T-helper 1 cell treated with Interleukin-12 subunit alpha and Interleukin-12 subunit beta and Interleukin-4 antibody, amounts not matched to agents 30 μg/mL and 1 μg/mL, for 36 hours (primary cell): Measurements from ENCODE around the gene ABHD13.

ENCODE experiments used
- H3K27ac Mint-ChIP-seq: one replicate; pipeline ENCODE4 v1.8.0; 2021; ENCODE audit warnings: mild to moderate bottlenecking, mixed read lengths
- H3K27me3 Mint-ChIP-seq: one replicate; pipeline ENCODE4 v1.8.0; 2021; ENCODE audit warnings: low read depth, mixed read lengths
- H3K36me3 Mint-ChIP-seq: one replicate; pipeline ENCODE4 v1.8.0; 2021; ENCODE audit warnings: low read depth, mixed read lengths
- H3K4me1 Mint-ChIP-seq: one replicate; pipeline ENCODE4 v1.8.0; 2021; ENCODE audit warnings: low read depth, mixed read lengths
- H3K4me3 Mint-ChIP-seq: one replicate; pipeline ENCODE4 v1.8.0; 2021; ENCODE audit warnings: mild to moderate bottlenecking, moderate library complexity, mixed read lengths
- H3K9me3 Mint-ChIP-seq: one replicate; pipeline ENCODE4 v1.8.0; 2021; ENCODE audit warnings: mixed read lengths

Gene ABHD13

GRCh38 chr13:108218044-108218974, at the start of gene ABHD13:
Gene ABHD13 (plus strand): TSS chr13:108218392. CDS start chr13:108229219, 10,827 bp downstream.
- Mint-ChIP-seq H3K4me1 (peaks cover 39% of the 10 kb centered on the region), H3K4me3 (peak within 1 kb of the TSS; percentile 93)

GRCh38 chr13:108168929-108169328, 49.3 kb upstream of the ABHD13 start:
- Mint-ChIP-seq H3K4me3 (no peak overlapping the region), H3K4me1 (no peaks in the 10 kb centered on the region), H3K9me3 (peaks cover 11% of the 10 kb centered on the region), H3K27me3 (peaks cover 14% of the 10 kb centered on the region), H3K27ac (no peak overlapping the region), H3K36me3 (peaks cover 3% of the 10 kb centered on the region)

More at GRCh38 chr13:108218044-108218974, at the start of gene ABHD13:
- peaks cover 3% of the 10 kb centered on the region for H3K36me3 Mint-ChIP-seq
- peak within 1 kb of the TSS; percentile 96 for H3K27ac Mint-ChIP-seq
- H3K27me3 Mint-ChIP-seq: no peaks in the 10 kb centered on the region
- no peaks in the 10 kb centered on the region for H3K9me3 Mint-ChIP-seq

DNA sequence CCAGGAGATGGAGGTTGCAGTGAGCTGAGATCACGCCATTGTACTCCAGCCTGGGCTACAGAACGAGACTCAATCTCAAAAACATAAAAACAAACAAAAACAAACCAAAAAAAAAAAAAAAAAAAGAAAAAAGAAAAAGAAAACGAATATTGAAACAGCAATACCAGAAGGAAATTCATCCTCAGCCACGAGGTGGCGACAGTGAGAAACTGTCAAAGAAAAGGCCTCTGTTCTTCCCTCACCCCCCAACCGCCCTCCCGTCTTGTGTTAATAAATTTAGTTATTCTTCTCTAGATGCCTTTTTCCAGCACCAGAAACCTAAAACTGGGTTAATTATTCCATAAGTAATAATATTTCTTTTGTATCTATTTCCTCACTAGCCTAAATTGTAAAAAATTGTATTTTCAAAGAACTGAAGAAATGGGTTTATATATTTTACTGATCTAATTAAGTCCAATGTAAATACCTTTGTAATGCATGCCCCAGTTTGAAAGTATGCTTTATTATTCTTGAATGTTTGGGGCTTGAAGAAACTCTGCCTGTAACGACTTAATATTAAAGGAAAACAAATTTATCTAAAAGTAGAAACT, 41.4 kb upstream of the ABHD13 start:
- Mint-ChIP-seq H3K4me3 (no peak overlapping the region), H3K27ac (no peak overlapping the region), H3K27me3 (peaks cover 11% of the 10 kb centered on the region), H3K9me3 (peaks cover 4% of the 10 kb centered on the region), H3K36me3 (no peaks in the 10 kb centered on the region), H3K4me1 (no peaks in the 10 kb centered on the region)

DNA sequence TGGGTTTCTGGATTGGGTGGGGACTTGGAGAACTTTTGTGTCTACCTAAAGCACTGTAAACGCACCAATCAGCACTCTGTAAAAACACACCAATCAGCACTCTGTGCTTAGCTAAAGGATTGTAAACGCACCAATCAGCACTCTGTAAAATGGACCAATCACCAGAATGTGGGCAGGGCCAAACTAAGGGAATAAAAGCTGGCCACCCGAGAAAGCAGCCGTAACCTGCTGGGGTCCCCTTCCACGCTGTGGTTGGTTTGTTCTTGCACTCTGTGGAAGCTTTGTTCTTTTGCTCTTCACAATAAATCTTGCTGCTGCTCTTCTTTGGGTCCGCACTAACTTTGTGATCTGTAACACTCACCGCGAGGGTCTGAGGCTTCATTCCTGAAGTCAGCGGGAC, 40.1 kb upstream of the ABHD13 start:
- no peak overlapping the region for H3K27ac Mint-ChIP-seq
- H3K9me3 Mint-ChIP-seq: no peaks in the 10 kb centered on the region
- no peaks in the 10 kb centered on the region for H3K36me3 Mint-ChIP-seq

DNA sequence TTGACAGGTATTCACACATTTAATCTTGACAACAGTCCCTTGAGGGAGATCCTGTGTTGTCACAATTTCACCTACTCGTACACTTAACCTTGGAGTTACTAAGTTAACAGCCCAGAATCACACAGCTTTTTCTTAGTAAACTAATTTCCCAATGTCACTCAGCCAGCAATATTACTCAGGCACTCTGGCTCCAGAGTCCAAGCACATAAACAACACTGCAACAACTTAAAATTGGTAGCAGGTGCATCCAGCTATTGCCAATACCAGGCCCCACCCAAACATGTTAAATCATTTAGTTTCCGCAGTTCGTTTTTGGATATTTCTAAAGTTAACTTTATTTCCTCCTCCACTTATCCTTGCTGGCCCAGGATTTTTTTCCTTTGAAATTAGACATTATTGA, 35.5 kb upstream of the ABHD13 start:
- Mint-ChIP-seq H3K27me3 (peaks cover 6% of the 10 kb centered on the region), H3K36me3 (no peaks in the 10 kb centered on the region), H3K9me3 (no peaks in the 10 kb centered on the region), H3K27ac (no peak overlapping the region), H3K4me3 (no peak overlapping the region), H3K4me1 (no peaks in the 10 kb centered on the region)

More for the DNA sequence above, 40.1 kb upstream of the ABHD13 start:
- Mint-ChIP-seq H3K4me3 (no peak overlapping the region), H3K27me3 (peaks cover 11% of the 10 kb centered on the region), H3K4me1 (no peaks in the 10 kb centered on the region)

GRCh38 chr13:108185223-108185622, 33.0 kb upstream of the ABHD13 start:
- no peaks in the 10 kb centered on the region for H3K4me1 Mint-ChIP-seq
- no peak overlapping the region for H3K27ac Mint-ChIP-seq
- no peaks in the 10 kb centered on the region for H3K36me3 Mint-ChIP-seq
- peaks cover 6% of the 10 kb centered on the region for H3K27me3 Mint-ChIP-seq
- H3K4me3 Mint-ChIP-seq: no peak overlapping the region
- H3K9me3 Mint-ChIP-seq: no peaks in the 10 kb centered on the region

- Mint-ChIP-seq H3K27ac (no peak overlapping the region), H3K36me3 (no peaks in the 10 kb centered on the region), H3K9me3 (peaks cover 5% of the 10 kb centered on the region), H3K4me1 (no peaks in the 10 kb centered on the region), H3K4me3 (no peak overlapping the region), H3K27me3 (peaks cover 13% of the 10 kb centered on the region)
These were observed 29.9 kb upstream of the ABHD13 start for GRCh38 chr13:108188260-108188659.

GRCh38 chr13:108190897-108191296, 27.3 kb upstream of the ABHD13 start:
- no peak overlapping the region for H3K4me3 Mint-ChIP-seq
- no peaks in the 10 kb centered on the region for H3K4me1 Mint-ChIP-seq
- no peak overlapping the region for H3K27ac Mint-ChIP-seq
- peaks cover 6% of the 10 kb centered on the region for H3K27me3 Mint-ChIP-seq
- peaks cover 1% of the 10 kb centered on the region for H3K36me3 Mint-ChIP-seq
- H3K9me3 Mint-ChIP-seq: peaks cover 21% of the 10 kb centered on the region

- no peak overlapping the region for H3K27ac Mint-ChIP-seq
- H3K36me3 Mint-ChIP-seq: peaks cover 1% of the 10 kb centered on the region
- no peak overlapping the region for H3K4me3 Mint-ChIP-seq
- H3K9me3 Mint-ChIP-seq: peaks cover 32% of the 10 kb centered on the region
- H3K27me3 Mint-ChIP-seq: peaks cover 10% of the 10 kb centered on the region
- H3K4me1 Mint-ChIP-seq: no peaks in the 10 kb centered on the region
These were observed 24.4 kb upstream of the ABHD13 start for GRCh38 chr13:108193806-108194205.

DNA sequence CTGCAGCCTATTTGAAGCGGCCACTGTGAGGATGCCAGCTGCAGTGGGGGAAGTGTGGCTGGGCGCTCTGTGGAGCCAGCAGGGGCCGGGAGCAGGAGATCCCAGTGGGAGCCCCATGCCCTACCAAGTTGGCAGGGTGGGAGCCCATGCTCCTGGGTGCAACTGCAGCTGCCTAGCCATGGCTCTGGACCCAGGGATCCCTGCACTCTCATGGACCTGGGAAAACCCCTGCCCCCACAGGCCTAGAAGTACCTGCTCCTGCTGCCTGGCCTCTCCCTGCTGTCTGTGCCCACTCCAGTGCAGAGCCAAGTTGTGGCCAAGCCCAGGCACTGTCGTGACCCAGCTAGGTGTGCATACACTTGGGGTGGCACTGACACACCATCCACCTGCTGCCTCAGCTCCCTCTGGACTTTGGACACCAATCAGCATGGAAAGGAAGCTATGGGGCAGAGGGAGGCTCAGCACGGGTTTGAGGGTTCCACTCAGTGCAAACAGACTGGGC, 23.7 kb upstream of the ABHD13 start:
- Mint-ChIP-seq H3K4me3 (no peak overlapping the region), H3K27me3 (peaks cover 10% of the 10 kb centered on the region)

DNA sequence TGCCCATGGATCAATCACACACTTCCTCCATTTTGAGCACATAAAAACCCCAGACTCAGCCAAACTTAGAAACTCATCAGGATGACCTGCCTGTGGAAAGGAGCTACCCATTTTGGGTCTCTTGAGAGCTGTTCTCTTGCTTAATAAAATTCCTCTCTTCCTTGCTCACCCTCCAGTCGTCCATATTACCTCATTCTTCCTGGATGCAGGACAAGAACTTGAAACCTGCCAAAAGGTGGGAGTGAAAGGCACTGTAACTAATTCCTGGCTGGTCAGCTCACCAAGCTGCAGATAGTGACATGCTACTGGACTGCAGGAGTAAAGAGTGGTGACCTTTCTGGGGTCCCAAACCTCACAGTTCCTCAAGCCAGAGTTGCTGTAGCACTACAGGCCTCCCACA, 23.0 kb upstream of the ABHD13 start:
- H3K27ac Mint-ChIP-seq: no peak overlapping the region
- H3K27me3 Mint-ChIP-seq: peaks cover 14% of the 10 kb centered on the region
- H3K4me3 Mint-ChIP-seq: no peak overlapping the region
- H3K36me3 Mint-ChIP-seq: peaks cover 5% of the 10 kb centered on the region
- H3K4me1 Mint-ChIP-seq: no peaks in the 10 kb centered on the region
- H3K9me3 Mint-ChIP-seq: peaks cover 39% of the 10 kb centered on the region

More for the DNA sequence above, 23.7 kb upstream of the ABHD13 start:
- Mint-ChIP-seq H3K4me1 (no peaks in the 10 kb centered on the region), H3K27ac (no peak overlapping the region), H3K36me3 (peaks cover 1% of the 10 kb centered on the region), H3K9me3 (peaks cover 34% of the 10 kb centered on the region)

DNA sequence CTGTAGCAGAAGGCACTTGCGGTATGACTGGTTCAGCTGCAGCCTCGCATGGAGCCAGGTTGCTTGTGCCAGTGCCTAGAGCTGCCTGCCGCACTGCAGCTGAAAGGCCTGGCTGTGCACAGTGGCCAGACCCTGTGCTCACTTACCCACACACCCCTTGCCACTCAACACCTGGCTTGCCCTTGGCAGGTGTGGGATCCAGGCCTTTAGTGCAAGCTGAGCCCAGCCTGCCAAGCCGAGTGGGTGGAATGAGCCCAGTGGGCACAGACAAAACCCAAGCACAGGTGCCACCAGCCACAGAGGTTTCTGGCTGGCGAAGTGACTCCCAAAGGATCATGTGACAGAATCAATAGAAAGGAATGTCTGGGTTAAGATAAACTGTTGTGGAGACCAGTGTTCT, 22.3 kb upstream of the ABHD13 start:
- no peaks in the 10 kb centered on the region for H3K4me1 Mint-ChIP-seq
- H3K4me3 Mint-ChIP-seq: no peak overlapping the region
- peaks cover 39% of the 10 kb centered on the region for H3K9me3 Mint-ChIP-seq
- peaks cover 9% of the 10 kb centered on the region for H3K27me3 Mint-ChIP-seq
- no peak overlapping the region for H3K27ac Mint-ChIP-seq
- peaks cover 5% of the 10 kb centered on the region for H3K36me3 Mint-ChIP-seq

GRCh38 chr13:108200781-108201398, 17.3 kb upstream of the ABHD13 start:
- Mint-ChIP-seq H3K27ac (no peak overlapping the region), H3K36me3 (peaks cover 5% of the 10 kb centered on the region), H3K4me3 (no peak overlapping the region), H3K27me3 (peaks cover 8% of the 10 kb centered on the region), H3K9me3 (peaks cover 18% of the 10 kb centered on the region), H3K4me1 (peaks cover 13% of the 10 kb centered on the region)

GRCh38 chr13:108210551-108210950, 7.6 kb upstream of the ABHD13 start:
- Mint-ChIP-seq H3K27ac (no peak overlapping the region), H3K36me3 (peaks cover 28% of the 10 kb centered on the region), H3K27me3 (no peaks in the 10 kb centered on the region), H3K4me3 (no peak overlapping the region), H3K9me3 (no peaks in the 10 kb centered on the region), H3K4me1 (peaks cover 23% of the 10 kb centered on the region)
